Cerebellar cortex (tissue), 1 donor: ENCODE results near the gene WDTC1.

Experiments used
- DNase-seq: peaks from one replicate; pipeline ENCODE4 v3.0.0-alpha.2; 2015; ENCODE audit warnings: low spot score

The WDTC1 gene

DNA sequence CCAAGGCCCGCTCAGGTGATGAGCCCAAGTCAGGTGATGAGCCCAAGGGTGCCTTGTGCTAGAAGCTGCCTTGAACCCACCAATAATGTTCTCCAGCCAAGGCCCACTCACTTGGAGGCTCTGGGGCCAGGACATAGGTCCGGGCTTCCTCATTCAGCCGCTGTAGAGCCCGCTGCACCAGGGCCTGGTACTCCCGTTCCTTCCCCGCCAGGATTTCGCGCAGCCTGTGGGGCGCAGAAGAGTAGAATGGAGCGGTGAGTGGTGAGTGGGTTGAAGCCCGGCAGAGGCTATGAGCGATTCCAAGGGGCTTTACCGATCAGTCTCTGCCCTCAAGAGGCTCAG is 121.8 kb downstream of the WDTC1 start:
- no peak for DNase-seq

GRCh38 chr1:27356619-27357280 is 122.3 kb downstream of the WDTC1 start:
- DNase-seq = no peak

DNA sequence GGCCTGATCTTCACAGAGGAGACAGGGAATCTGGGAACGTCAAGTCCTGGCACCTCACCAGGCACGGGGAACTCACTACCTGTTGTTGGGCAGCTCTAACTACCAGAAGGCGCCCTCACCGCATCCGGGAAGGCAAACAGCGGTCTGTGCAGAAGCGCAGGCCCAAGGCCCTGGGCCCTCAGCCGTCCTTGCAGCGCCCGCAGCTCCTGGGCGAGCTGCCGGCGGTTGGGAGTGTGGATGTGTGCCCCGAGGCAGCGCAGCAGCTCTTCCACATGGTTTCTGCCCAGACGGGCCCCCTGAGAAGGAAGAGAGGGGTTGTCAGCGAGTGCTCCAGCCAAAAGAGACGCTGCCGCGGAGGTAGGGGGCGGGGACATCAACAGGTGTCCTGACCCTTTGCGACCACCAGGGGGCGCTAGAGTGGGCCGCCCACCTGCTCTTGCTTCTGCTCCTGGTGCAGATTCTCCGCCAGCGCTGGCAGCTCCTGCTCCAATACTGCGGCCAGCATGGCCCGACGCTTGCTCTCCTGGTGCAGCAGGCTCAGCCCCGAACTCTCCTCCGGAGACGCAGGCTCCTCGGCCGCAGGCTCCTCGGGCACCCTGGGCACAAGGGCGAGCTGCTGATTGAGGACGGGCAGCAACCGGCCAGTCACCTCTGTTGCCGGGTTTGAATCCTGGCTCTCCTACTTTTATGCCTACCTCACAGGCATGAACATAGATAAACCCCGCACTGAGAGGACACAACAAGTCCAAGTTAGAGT is 123.0 kb downstream of the WDTC1 start:
- DNase-seq = peak; percentile 77
